SK-N-SH (cell line): ENCODE results near the gene HSPA1A. TPM values are rescaled to one million over a fixed set of nuclear protein-coding genes. Genes with fewer than 3 reads are reported as not detected.
"Not testable (repeated sequence)": the region's sequence is repeated elsewhere in the genome, so short reads cannot be mapped to it uniquely, and the experiment has no call there.

Experiments used
- CTCF ChIA-PET: fragments of 300-600, 350-600 bp; formaldehyde crosslinking; extraction: SDS; loops from one replicate; lab custom pipeline; 2021; lab: Yijun Ruan, JAX
- POLR2A ChIA-PET: fragments of 350-600 bp; sonication (Branson Sonifier 250); formaldehyde crosslinking; extraction: SDS; loops from one replicate; lab custom pipeline; 2020; ENCODE audit warnings: antibody characterized with exemption, inconsistent platforms; lab: Yijun Ruan, JAX
- DNase-seq: peaks from one replicate; pipeline ENCODE4 v3.0.0; 2012
- H2AFZ ChIP-seq: fragments of 200-600 bp; sonication (generic); 2 replicates; pipeline ENCODE4 v1.8.1; 2016; ENCODE audit warnings: antibody characterized with exemption, mild to moderate bottlenecking, low read depth
- H3F3A ChIP-seq: fragments of 200-600 bp; sonication (generic); replicated peaks from 2 replicates; pipeline ENCODE3; 2016; ENCODE audit warnings: antibody characterized with exemption, mild to moderate bottlenecking; ENCODE audit not compliant: insufficient read depth
- H3K27ac ChIP-seq, 2 experiments: fragments of 200-500 bp in 1 of 2; fragments of 200-600 bp in 1 of 2; sonication (Bioruptor generic) in 1 of 2; sonication (generic), shearing (Covaris generic) in 1 of 2; 2 replicates each; pipeline versions ENCODE4 v1.5.1 to v1.6.1; 2014 to 2016; ENCODE audit warnings: low read depth in 2 of 2, inconsistent platforms in 1 of 2, low read length in 1 of 2, mild to moderate bottlenecking in 1 of 2, mixed read lengths in 1 of 2
- H3K27me3 ChIP-seq: fragments of 200-600 bp; sonication (generic), shearing (Covaris generic); 2 replicates; pipeline ENCODE4 v1.6.1; 2016; ENCODE audit warnings: mixed run types; ENCODE audit not compliant: insufficient read depth
- H3K36me3 ChIP-seq, 2 experiments: fragments of 200-500 bp in 1 of 2; fragments of 200-600 bp in 1 of 2; sonication (Bioruptor generic) in 1 of 2; sonication (generic) in 1 of 2; replicated peaks in 1 of 2; 2 replicates each; pipeline versions ENCODE3 to v1.5.1; 2014 to 2016; ENCODE audit warnings: low read length in 1 of 2, mild to moderate bottlenecking in 1 of 2; ENCODE audit not compliant: insufficient read depth in 2 of 2, control insufficient read depth in 1 of 2
- H3K4me1 ChIP-seq, 2 experiments: fragments of 200-500 bp in 1 of 2; fragments of 200-600 bp in 1 of 2; sonication (Bioruptor generic) in 1 of 2; sonication (generic), shearing (Covaris generic) in 1 of 2; 2 replicates each; pipeline versions ENCODE4 v1.5.1 to v1.6.1; 2014 to 2016; ENCODE audit warnings: low read depth in 1 of 2, low read length in 1 of 2, mixed run types in 1 of 2; ENCODE audit not compliant: insufficient read depth in 2 of 2, control insufficient read depth in 1 of 2
- H3K4me2 ChIP-seq: fragments of 200-600 bp; sonication (generic), shearing (Covaris generic); 2 replicates; pipeline ENCODE4 v1.6.1; 2017; ENCODE audit warnings: mixed run types
- H3K4me3 ChIP-seq, 2 experiments: fragments of 200-500 bp in 1 of 2; fragments of 200-600 bp in 1 of 2; sonication (Bioruptor generic) in 1 of 2; sonication (generic), shearing (Covaris generic) in 1 of 2; 2 replicates each; pipeline versions ENCODE4 v1.5.1 to v1.8.1; 2014 to 2016; ENCODE audit warnings: low read depth in 2 of 2, inconsistent platforms in 1 of 2, low read length in 1 of 2, mild to moderate bottlenecking in 1 of 2, mixed read lengths in 1 of 2, moderate library complexity in 1 of 2
- H3K79me2 ChIP-seq: fragments of 200-600 bp; sonication (generic); 2 replicates; pipeline ENCODE4 v1.8.1; 2017; ENCODE audit warnings: mild to moderate bottlenecking; ENCODE audit not compliant: insufficient read depth
- H3K9ac ChIP-seq: fragments of 200-600 bp; sonication (generic); 2 replicates; pipeline ENCODE4 v1.6.1; 2017; ENCODE audit warnings: mixed run types
- H3K9me2 ChIP-seq: fragments of 200-600 bp; sonication (generic); 2 replicates; pipeline ENCODE4 v1.6.1; 2017; ENCODE audit warnings: mixed run types
- H3K9me3 ChIP-seq: fragments of 200-600 bp; sonication (generic); 2 replicates; pipeline ENCODE4 v1.6.1; 2017; ENCODE audit warnings: mixed run types, mild to moderate bottlenecking, moderate library complexity
- H4K20me1 ChIP-seq: fragments of 200-600 bp; sonication (generic); 2 replicates; pipeline ENCODE4 v1.6.1; 2017; ENCODE audit warnings: mild to moderate bottlenecking, mixed run types; ENCODE audit not compliant: insufficient read depth
- ELF1 ChIP-seq: IDR thresholded peaks from 2 replicates; pipeline ENCODE4 v1.4.0; 2012
- EP300 ChIP-seq, 2 experiments: IDR thresholded peaks; 2 replicates each; pipeline versions ENCODE4 v1.4.0 to v1.6.1; 2012; ENCODE audit warnings: borderline replicate concordance in 1 of 2, low read depth in 1 of 2, low read length in 1 of 2
- EZH2phosphoT487 ChIP-seq: fragments of 200-600 bp; sonication (generic); IDR thresholded peaks from 2 replicates; pipeline ENCODE4 v1.6.1; 2017; ENCODE audit warnings: low read depth, mixed run types, mild to moderate bottlenecking, antibody characterized with exemption, moderate library complexity, borderline replicate concordance
- GABPA ChIP-seq: IDR thresholded peaks from 2 replicates; pipeline ENCODE4 v1.4.0; 2012; ENCODE audit warnings: low read depth, mild to moderate bottlenecking
- GATA2 ChIP-seq: sonication (generic); formaldehyde crosslinking; IDR thresholded peaks from 2 replicates; pipeline ENCODE4 v1.5.0; 2020; ENCODE audit warnings: mild to moderate bottlenecking, missing genetic modification reagents
- IRF3 ChIP-seq: fragments of 150-350 bp; IDR thresholded peaks from 2 replicates; pipeline ENCODE4 v1.6.1; 2016; ENCODE audit warnings: mild to moderate bottlenecking, low read depth, low read length
- JUND ChIP-seq: IDR thresholded peaks from 2 replicates; pipeline ENCODE4 v1.4.0; 2012
- NRF1 ChIP-seq: IDR thresholded peaks from 2 replicates; pipeline ENCODE4 v1.6.1; 2012; ENCODE audit warnings: low read depth, mild to moderate bottlenecking, low read length
- POLR2AphosphoS5 ChIP-seq: IDR thresholded peaks from 2 replicates; pipeline ENCODE4 v1.6.1; 2012; ENCODE audit warnings: low read depth, low read length
- RFX5 ChIP-seq: IDR thresholded peaks from 2 replicates; pipeline ENCODE4 v1.6.1; 2012; ENCODE audit warnings: mild to moderate bottlenecking, improper control_type of control experiment, low read length
- TCF12 ChIP-seq: IDR thresholded peaks from 2 replicates; pipeline ENCODE4 v1.4.0; 2012
- TEAD4 ChIP-seq: IDR thresholded peaks from 2 replicates; pipeline ENCODE4 v1.4.0; 2012; ENCODE audit warnings: mild to moderate bottlenecking, borderline replicate concordance; ENCODE audit not compliant: insufficient read depth
- USF2 ChIP-seq: fragments of 150-350 bp; IDR thresholded peaks from 2 replicates; pipeline ENCODE4 v1.6.1; 2017; ENCODE audit warnings: antibody characterized with exemption, low read length, low read depth, borderline replicate concordance
- YY1 ChIP-seq: IDR thresholded peaks from 2 replicates; pipeline ENCODE4 v1.4.0; 2012; ENCODE audit warnings: low read depth, mild to moderate bottlenecking
- ZBTB33 ChIP-seq: IDR thresholded peaks from 2 replicates; pipeline ENCODE4 v1.4.0; 2012; ENCODE audit warnings: low read depth, borderline replicate concordance
- WGBS: methylation state at CpG from one replicate; pipeline ENCODE4 v1.1.6; 2017; ENCODE audit warnings: low lambda C conversion rate; 5-methylcytosine and 5-hydroxymethylcytosine counted together
- polyA plus RNA-seq, 3 experiments: library from polyadenylated mRNA; depleted of rRNA; stranded (reverse); fragments of >200 nt; gene quantifications; 2 replicates each; pipeline ENCODE4 v1.2.3, GENCODE V29; 2012

Gene HSPA1A
- polyA plus RNA-seq, 1 of the 3 experiments (the other 2 are of a cell fraction) = 119 TPM

GRCh38 chr6:31838968-31839367 is 23.6 kb downstream of the HSPA1A start (continued):
- no peak for TF ChIP-seq TEAD4
- TF ChIP-seq GABPA = no peak
- TF ChIP-seq EZH2phosphoT487 = no peak
- TF ChIP-seq NRF1 = no peak
- no peak for TF ChIP-seq GATA2 (CRISPR knock-in tag)
- TF ChIP-seq RFX5 = no peak
- TF ChIP-seq, all 33 proteins: peak for 0

GRCh38 chr6:31839779-31840126 is 24.4 kb downstream of the HSPA1A start:
- not testable (repeated sequence) for H3K4me3 ChIP-seq, H3K9ac ChIP-seq, H3K27ac ChIP-seq, H3K4me2 ChIP-seq, H2AFZ ChIP-seq, H3K9me3 ChIP-seq, H3K27me3 ChIP-seq, DNase-seq, H3K9me2 ChIP-seq
- over 99% methylated on average over 8 of the region's 8 CpGs for WGBS
- Histone ChIP-seq H3F3A (peaks cover 81% of the 10 kb centered on the region), H4K20me1 (peaks cover 52% of the 10 kb centered on the region), H3K36me3 (peaks cover 23 to 52% of the 10 kb centered on the region in 2 experiments), H3K4me1 (peaks cover 14 to 17% of the 10 kb centered on the region in 2 experiments; a peak in 1 of 4 replicates), H3K79me2 (peaks cover 40% of the 10 kb centered on the region)
- POLR2A ChIA-PET = interaction anchor here (0.9 kb wide), 1 partner anchor 58 kb away, joined by 3 read pairs; the partner anchor contains the start of gene EHMT2
- CTCF ChIA-PET = interaction anchor here (0.6 to 1.2 kb wide), 4 partner anchors 48 to 241 kb away, joined by 3 to 6 read pairs (median 4); no protein-coding TSS in a partner anchor

GRCh38 chr6:31842053-31842452 is 26.7 kb downstream of the HSPA1A start:
- WGBS = 91% methylated on average over 9 of the region's 9 CpGs
- peaks cover 63% of the 10 kb centered on the region for H3F3A ChIP-seq

More at GRCh38 chr6:31842053-31842452, 26.7 kb downstream of the HSPA1A start:
- Histone ChIP-seq H3K27ac (no peak overlapping the region), H3K9ac (no peak overlapping the region), H3K9me2 (no peaks in the 10 kb centered on the region), H3K4me2 (no peak overlapping the region), H3K79me2 (peaks cover 17% of the 10 kb centered on the region), H3K9me3 (no peaks in the 10 kb centered on the region), H2AFZ (no peak overlapping the region), H3K27me3 (no peaks in the 10 kb centered on the region), H3K36me3 (peaks cover 20 to 41% of the 10 kb centered on the region in 2 experiments), H3K4me1 (peaks cover 9 to 15% of the 10 kb centered on the region in 2 experiments; a peak in 1 of 4 replicates), H4K20me1 (peaks cover 40% of the 10 kb centered on the region), H3K4me3 (no peak overlapping the region)
- POLR2A ChIA-PET = interaction anchor here (0.6 to 1.2 kb wide), 2 partner anchors 21 to 281 kb away, joined by 4 read pairs; partner anchors contain the start of gene NEU1
- no peak for DNase-seq
- no peak for TF ChIP-seq EP300 (IDR thresholded peaks at IDR 0.05; ENCODE audit: borderline replicate concordance in 1 of 2, low read depth in 1 of 2, low read length in 1 of 2)
- no peak for TF ChIP-seq ZBTB33
- no peak for TF ChIP-seq ELF1
- no peak for TF ChIP-seq YY1
- no peak for TF ChIP-seq GATA2 (CRISPR knock-in tag)
- TF ChIP-seq USF2 = no peak
- no peak for TF ChIP-seq POLR2AphosphoS5
- TF ChIP-seq JUND = no peak
- TF ChIP-seq IRF3 = no peak
- no peak for TF ChIP-seq TCF12
- CTCF ChIA-PET = no interaction called here
